ENCODE results near the gene HFM1.

DNA sequence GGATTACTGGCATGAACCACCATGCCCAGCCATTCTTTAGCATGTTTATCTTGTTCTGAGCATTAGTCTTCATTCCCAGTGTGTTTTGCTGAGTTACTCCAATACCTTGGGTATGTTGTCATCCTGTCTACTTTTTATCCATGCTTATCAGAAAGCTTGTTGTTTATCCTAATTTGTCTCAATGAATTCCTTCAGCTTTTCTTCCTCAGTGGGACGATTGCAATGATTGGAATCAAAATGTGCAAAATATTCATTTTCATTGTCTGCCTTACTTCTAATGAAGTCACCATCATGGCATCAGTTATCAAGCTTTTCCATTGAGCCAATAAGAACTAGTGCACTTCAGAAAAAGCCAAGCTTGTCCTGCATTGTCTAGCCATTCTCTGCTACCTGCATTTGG is 170.5 kb downstream of the HFM1 start:
- TF ChIP-seq CTCF (IDR thresholded peaks at IDR 0.05), result no peak
- no peak for TF ChIP-seq TEAD4 (IDR thresholded peaks at IDR 0.05; ENCODE audit: borderline replicate concordance, insufficient read depth)
- TF ChIP-seq FOXM1 (IDR thresholded peaks at IDR 0.05; ENCODE audit: low read depth), result no peak
- no peak for TF ChIP-seq ZBTB33 (IDR thresholded peaks at IDR 0.05; ENCODE audit: borderline replicate concordance, low read depth)
- TF ChIP-seq, protein P1, sequence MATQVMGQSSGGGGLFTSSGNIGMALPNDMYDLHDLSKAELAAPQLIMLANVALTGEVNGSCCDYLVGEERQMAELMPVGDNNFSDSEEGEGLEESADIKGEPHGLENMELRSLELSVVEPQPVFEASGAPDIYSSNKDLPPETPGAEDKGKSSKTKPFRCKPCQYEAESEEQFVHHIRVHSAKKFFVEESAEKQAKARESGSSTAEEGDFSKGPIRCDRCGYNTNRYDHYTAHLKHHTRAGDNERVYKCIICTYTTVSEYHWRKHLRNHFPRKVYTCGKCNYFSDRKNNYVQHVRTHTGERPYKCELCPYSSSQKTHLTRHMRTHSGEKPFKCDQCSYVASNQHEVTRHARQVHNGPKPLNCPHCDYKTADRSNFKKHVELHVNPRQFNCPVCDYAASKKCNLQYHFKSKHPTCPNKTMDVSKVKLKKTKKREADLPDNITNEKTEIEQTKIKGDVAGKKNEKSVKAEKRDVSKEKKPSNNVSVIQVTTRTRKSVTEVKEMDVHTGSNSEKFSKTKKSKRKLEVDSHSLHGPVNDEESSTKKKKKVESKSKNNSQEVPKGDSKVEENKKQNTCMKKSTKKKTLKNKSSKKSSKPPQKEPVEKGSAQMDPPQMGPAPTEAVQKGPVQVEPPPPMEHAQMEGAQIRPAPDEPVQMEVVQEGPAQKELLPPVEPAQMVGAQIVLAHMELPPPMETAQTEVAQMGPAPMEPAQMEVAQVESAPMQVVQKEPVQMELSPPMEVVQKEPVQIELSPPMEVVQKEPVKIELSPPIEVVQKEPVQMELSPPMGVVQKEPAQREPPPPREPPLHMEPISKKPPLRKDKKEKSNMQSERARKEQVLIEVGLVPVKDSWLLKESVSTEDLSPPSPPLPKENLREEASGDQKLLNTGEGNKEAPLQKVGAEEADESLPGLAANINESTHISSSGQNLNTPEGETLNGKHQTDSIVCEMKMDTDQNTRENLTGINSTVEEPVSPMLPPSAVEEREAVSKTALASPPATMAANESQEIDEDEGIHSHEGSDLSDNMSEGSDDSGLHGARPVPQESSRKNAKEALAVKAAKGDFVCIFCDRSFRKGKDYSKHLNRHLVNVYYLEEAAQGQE (IDR thresholded peaks at IDR 0.05; ENCODE audit: low read depth, low read length), result no peak
- TF ChIP-seq TCF12 (IDR thresholded peaks at IDR 0.05), result no peak
- TF ChIP-seq EP300 (IDR thresholded peaks at IDR 0.05; ENCODE audit: borderline replicate concordance in 1 of 2, low read depth in 1 of 2, low read length in 1 of 2), result no peak
- TF ChIP-seq POLR2AphosphoS5 (IDR thresholded peaks at IDR 0.05; ENCODE audit: low read depth, low read length), result no peak
- TF ChIP-seq YY1 (IDR thresholded peaks at IDR 0.05; ENCODE audit: low read depth), result no peak
- no peak for TF ChIP-seq SIN3A (IDR thresholded peaks at IDR 0.05; ENCODE audit: borderline replicate concordance, low read depth, low read length)
